Heart right ventricle (tissue), 16 donors: ENCODE measurements around the gene LMX1A. TPM values are rescaled to one million over a fixed set of nuclear protein-coding genes. Genes with fewer than 3 reads are reported as not detected.
A peak's percentile ranks its signal among the peaks of the same experiment; 100 is the strongest.

ENCODE experiments used
- ATAC-seq, 8 donors: fragments of 200-7000 bp; cut with Tn5 transposase; one replicate each; pipeline ENCODE4 v1.9.1; 2020; ENCODE audit warnings: mild to moderate bottlenecking in 8 of 8, moderate library complexity in 8 of 8, moderate number of reproducible peaks in 1 of 8
- DNase-seq, 2 donors: peaks; one replicate each; pipeline ENCODE4 v3.0.0-alpha.2; 2020
- H3K27ac ChIP-seq, 10 donors: fragments of 200-600 bp; sonication (generic) in 2 of 10; one replicate each; pipeline versions ENCODE4 v1.5.0 to v1.8.0; 2020 to 2022; ENCODE audit warnings: mild to moderate bottlenecking in 3 of 10
- H3K27me3 ChIP-seq, 7 donors: fragments of 200-600 bp; one replicate each; pipeline ENCODE4 v1.8.0; 2021 to 2022; ENCODE audit warnings: mild to moderate bottlenecking in 2 of 7
- H3K36me3 ChIP-seq, 9 donors: fragments of 200-600 bp; sonication (generic) in 1 of 9; one replicate each; pipeline versions ENCODE4 v1.5.0 to v1.8.0; 2020 to 2022; ENCODE audit warnings: mild to moderate bottlenecking in 2 of 9
- H3K4me1 ChIP-seq, 9 donors: fragments of 200-600 bp; sonication (generic) in 1 of 9; one replicate each; pipeline versions ENCODE4 v1.5.0 to v1.8.0; 2020 to 2022; ENCODE audit warnings: mild to moderate bottlenecking in 4 of 9
- H3K4me3 ChIP-seq, 10 donors: fragments of 200-600 bp; sonication (generic) in 2 of 10; one replicate each; pipeline versions ENCODE4 v1.5.0 to v1.8.0; 2020 to 2022; ENCODE audit warnings: mild to moderate bottlenecking in 7 of 10, moderate library complexity in 2 of 10
- H3K9me3 ChIP-seq, 11 donors: fragments of 200-600 bp in 10 of 11; sonication (generic) in 2 of 11; one replicate each; pipeline versions ENCODE4 v1.5.0 to v1.8.0; 2013 to 2022; ENCODE audit warnings: mild to moderate bottlenecking in 2 of 11, control low read depth in 1 of 11, moderate library complexity in 1 of 11
- CTCF ChIP-seq, 9 donors: fragments of 200-600 bp; sonication (generic) in 2 of 9; IDR thresholded peaks; one replicate each; pipeline versions ENCODE4 v1.5.0 to v1.8.0; 2021 to 2022; ENCODE audit warnings: antibody characterized with exemption in 9 of 9, mild to moderate bottlenecking in 5 of 9, moderate library complexity in 1 of 9
- WGBS, 2 donors: extraction: QIAGEN DNeasy Blood & Tissue Kit; methylation state at CpG; one replicate each; pipeline ENCODE4 v1.1.7; 2013; ENCODE audit warnings: inconsistent platforms in 1 of 2; 5-methylcytosine and 5-hydroxymethylcytosine counted together
- intact Hi-C, 10 donors: fragments of 100-400 bp; cut with DNase I; formaldehyde crosslinking; loops; one replicate each; pipeline versions ENCODE4 v1.11.1 to v1.14.2; 2022
- polyA plus RNA-seq, 2 donors: library from polyadenylated mRNA; stranded (reverse); fragments of 200-250 nt; gene quantifications; one replicate each; pipeline ENCODE4 v1.2.3, GENCODE V29; 2013
- total RNA-seq, 10 donors: library from RNA; stranded (reverse); fragmentation: NEBNext Ultra II Directional in 3 of 10; extraction: Animal tissue kit (Norgen Biotek cat#: 25700) in 3 of 10; gene quantifications; one replicate each; pipeline versions ENCODE4 v1.2.1 to v1.2.4, GENCODE V29; 2021 to 2023
- donor health status: Arrhythmogenic right ventricular cardiomyopathy.
- donor health status: ischemic (EF 13 %, LVEDD 7.1; RV severe dilation, severe dysfunction).
- donor health status: healthy with polysubstance abuse.
- donor health status: DM: no; HTN: yes; CAD: no.
- donor health status: DM: no; HTN: no; CAD: no.
- donor health status: ischemic (EF 25% LVEDD 6.9; RV normal size, moderate dysfunction).
- donor health status: ischemic (EF 25% LVEDD 5.7; RV mildly dilated, moderate dysfunction).
- donor health status: healthy.
- donor health status: DM: yes; HTN: yes; CAD: no.
- donor health status: Ischemic cardiomyopathy.
- donor health status: ischemic (EF 35%, LVEDD 5.7; RV mildly dilated, moderate dysfunction).
- donor health status: nonischemic (EF 11% LVEDD 7.7; RV severe dilation, severe dysfunction).
- donor health status: DM: yes; HTN: yes; CAD: no.
- donor health status: PGD.
- donor health status: ischemic (EF 29% LVEDD 5.4; RV normal size, mild dysfunction).
- donor health status: nonischemic (EF 23%, LVEDD 6.1; RV moderate dilation, normal function).

Gene LMX1A
- total and polyA plus RNA-seq, 12 donors: 0.04 to 0.19 (median 0.14) TPM; not detected in 9

- DNase-seq (no peak), ATAC-seq (no peak)
- Histone ChIP-seq H3K9me3 (no peaks in the 10 kb centered on the region), H3K27me3 (peaks cover 0 to 76% (median 0%) of the 10 kb centered on the region in 7 donors), H3K4me3 (peak overlapping the region; percentile 21 to 57 (median 49)), H3K36me3 (no peaks in the 10 kb centered on the region), H3K27ac (peak overlapping the region; percentile 53 to 94 (median 85)), H3K4me1 (peaks cover 0 to 38% (median 28%) of the 10 kb centered on the region in 9 donors)
- intact Hi-C loops: loop anchor here in 1 of 10 donors (10.0 kb wide), 1 partner anchor 319 kb away; the partner anchor contains the start of gene ALDH9A1
- WGBS, 2 donors: 47 to 53% methylated on average over 7 of the region's 7 CpGs
- TF ChIP-seq CTCF (IDR thresholded peaks at IDR 0.05): no peak
Observed at GRCh38 chr1:165375623-165376022, 19.1 kb upstream of the LMX1A start.

DNA sequence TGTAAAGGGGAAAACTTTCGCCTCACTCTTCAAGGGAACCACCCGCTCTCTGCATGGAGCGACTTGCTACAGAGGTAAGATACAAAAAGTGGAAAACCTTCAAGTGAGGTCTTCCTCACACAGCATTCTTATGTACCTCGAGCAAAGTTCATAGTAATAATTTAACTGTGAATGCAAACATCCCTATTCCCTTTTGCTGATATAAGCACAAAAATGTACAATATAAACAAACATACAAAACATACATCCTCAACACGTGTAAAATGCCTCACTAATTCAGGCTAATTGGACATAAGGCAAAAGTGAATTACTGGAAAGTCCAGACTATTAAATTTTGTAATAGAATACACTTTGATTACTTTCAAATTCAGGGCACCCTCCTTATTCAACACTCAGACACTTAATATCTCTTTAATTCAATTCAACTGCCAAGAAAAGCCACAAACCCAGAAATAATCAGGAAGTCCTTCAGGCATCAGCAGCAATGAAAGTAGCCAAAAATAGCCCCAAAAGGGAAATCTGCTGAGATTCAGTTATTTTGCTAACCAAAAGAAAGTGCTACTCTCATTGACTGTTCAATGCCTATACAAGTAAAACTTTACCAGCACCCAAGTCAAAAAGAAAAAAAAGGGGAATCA, 15.2 kb upstream of the LMX1A start:
- ATAC-seq (no peak), DNase-seq (no peak)
- TF ChIP-seq CTCF (IDR thresholded peaks at IDR 0.05): no peak
- Histone ChIP-seq H3K27ac (no peak overlapping the region), H3K4me1 (peaks cover 0 to 33% (median 23%) of the 10 kb centered on the region in 9 donors), H3K27me3 (peaks cover 0 to 91% (median 6%) of the 10 kb centered on the region in 7 donors), H3K4me3 (no peak overlapping the region), H3K36me3 (no peaks in the 10 kb centered on the region), H3K9me3 (no peaks in the 10 kb centered on the region)
- 59 to 60% methylated on average over 5 of the region's 5 CpGs for WGBS, 2 donors
- intact Hi-C loops: loop anchor here in 1 of 10 donors (10.0 kb wide), 1 partner anchor 323 kb away; the partner anchor contains the start of gene ALDH9A1

DNA sequence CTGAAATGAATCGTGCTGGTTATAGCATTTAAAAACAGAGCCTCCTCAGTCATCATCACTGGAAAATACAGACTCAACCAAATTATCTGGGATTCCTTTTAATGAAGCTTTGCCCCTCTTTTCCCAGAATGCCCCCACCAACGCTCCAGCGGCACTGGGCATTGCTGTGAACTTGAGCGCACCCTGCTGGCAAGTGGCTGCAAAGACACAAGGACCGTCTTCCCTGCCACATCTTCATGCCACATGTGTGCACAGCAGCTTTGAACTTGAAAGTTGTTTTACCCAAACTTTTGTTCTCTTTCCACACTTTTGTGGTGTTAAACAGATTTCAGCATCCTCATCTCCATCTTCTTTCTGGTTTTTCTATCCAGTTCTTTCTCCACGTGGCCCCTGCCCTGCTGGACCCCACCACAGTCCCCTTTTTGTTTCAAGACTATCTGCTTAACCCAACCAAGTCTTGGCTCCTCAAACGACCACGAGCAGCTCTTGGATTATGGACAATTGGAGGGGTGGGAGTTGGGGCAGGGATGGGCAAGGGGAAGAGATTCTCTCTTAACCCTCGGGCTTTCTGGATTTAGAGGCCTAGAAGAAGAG, 12.8 kb upstream of the LMX1A start:
- Histone ChIP-seq H3K27me3 (peaks cover 0 to 83% (median 14%) of the 10 kb centered on the region in 7 donors), H3K36me3 (no peaks in the 10 kb centered on the region), H3K4me1 (peaks cover 0 to 22% (median 8%) of the 10 kb centered on the region in 9 donors), H3K9me3 (no peaks in the 10 kb centered on the region), H3K27ac (no peak overlapping the region), H3K4me3 (no peak overlapping the region)
- WGBS, 2 donors: 16 to 19% methylated on average over 9 of the region's 9 CpGs
- TF ChIP-seq CTCF (IDR thresholded peaks at IDR 0.05): peak; percentile 70 to 92 (median 88)
- intact Hi-C loops: loop anchor here (2.0 to 10.0 kb wide), 8 partner anchors 107 to 242 kb away; no protein-coding TSS in a partner anchor
- peak; percentile 50 to 62 for DNase-seq
- ATAC-seq: peak in 6 of 8 donors; percentile 46 to 69 (median 55)

GRCh38 chr1:165367375-165367993, 11.0 kb upstream of the LMX1A start:
- peak; percentile 47 to 79 (median 68) for ATAC-seq
- WGBS, 2 donors: 37 to 43% methylated on average over 7 of the region's 7 CpGs
- Histone ChIP-seq H3K4me3 (no peak overlapping the region), H3K4me1 (peaks cover 0 to 22% (median 8%) of the 10 kb centered on the region in 9 donors), H3K27ac (no peak overlapping the region), H3K36me3 (no peaks in the 10 kb centered on the region), H3K27me3 (peaks cover 0 to 65% (median 14%) of the 10 kb centered on the region in 7 donors), H3K9me3 (no peaks in the 10 kb centered on the region)
- DNase-seq: peak; percentile 69 to 81
- intact Hi-C loops: loop anchor here in 9 of 10 donors (2.0 to 10.0 kb wide), 8 partner anchors 105 to 240 kb away; no protein-coding TSS in a partner anchor
- TF ChIP-seq CTCF (IDR thresholded peaks at IDR 0.05): peak; percentile 84 to 97 (median 95)
